Measurements from ENCODE around the gene BICC1.

BICC1 gene

GRCh38 chr10:58820386-58820785 is 307.7 kb downstream of the BICC1 start:
- peak overlapping the region; percentile 49; the same call in 1 of the 2 replicates for H3K4me3 ChIP-seq (ENCODE audit: low read depth, low read length)
- H3K4me1 ChIP-seq (ENCODE audit: control insufficient read depth, insufficient read depth, low read length, unreplicated experiment) = peaks cover 49% of the 10 kb centered on the region
- no peaks in the 10 kb centered on the region for H3K79me2 ChIP-seq (ENCODE audit: control insufficient read depth, insufficient read depth, low read length, unreplicated experiment)
- no peaks in the 10 kb centered on the region for H3K27me3 ChIP-seq (ENCODE audit: insufficient read depth, low read length)
- peak overlapping the region; percentile 79 for H3K27ac ChIP-seq (ENCODE audit: low read depth, low read length)
- no peaks in the 10 kb centered on the region for H3K36me3 ChIP-seq (ENCODE audit: insufficient read depth, low read length)
- no peak overlapping the region for H2AFZ ChIP-seq (ENCODE audit: low read length, unreplicated experiment)

- Histone ChIP-seq H3K4me1 (ENCODE audit: control insufficient read depth, insufficient read depth, low read length, unreplicated experiment) (peaks cover 49% of the 10 kb centered on the region), H3K27ac (ENCODE audit: low read depth, low read length) (peak overlapping the region; percentile 79), H3K4me3 (ENCODE audit: low read depth, low read length) (peak overlapping the region; percentile 49; the same call in 1 of the 2 replicates), H3K36me3 (ENCODE audit: insufficient read depth, low read length) (no peaks in the 10 kb centered on the region), H3K27me3 (ENCODE audit: insufficient read depth, low read length) (no peaks in the 10 kb centered on the region), H2AFZ (ENCODE audit: low read length, unreplicated experiment) (no peak overlapping the region), H3K79me2 (ENCODE audit: control insufficient read depth, insufficient read depth, low read length, unreplicated experiment) (no peaks in the 10 kb centered on the region)
Measured at GRCh38 chr10:58820861-58821751, 308.4 kb downstream of the BICC1 start.

- Histone ChIP-seq H3K4me3 (ENCODE audit: low read depth, low read length) (peak overlapping the region; percentile 49; the same call in 1 of the 2 replicates), H3K4me1 (ENCODE audit: control insufficient read depth, insufficient read depth, low read length, unreplicated experiment) (peaks cover 49% of the 10 kb centered on the region), H2AFZ (ENCODE audit: low read length, unreplicated experiment) (no peak overlapping the region), H3K36me3 (ENCODE audit: insufficient read depth, low read length) (no peaks in the 10 kb centered on the region), H3K79me2 (ENCODE audit: control insufficient read depth, insufficient read depth, low read length, unreplicated experiment) (no peaks in the 10 kb centered on the region), H3K27ac (ENCODE audit: low read depth, low read length) (peak overlapping the region; percentile 79), H3K27me3 (ENCODE audit: insufficient read depth, low read length) (no peaks in the 10 kb centered on the region)
Measured at GRCh38 chr10:58821752-58822056, 309.0 kb downstream of the BICC1 start.

- no peak overlapping the region for H3K27ac ChIP-seq (ENCODE audit: low read depth, low read length)
- H2AFZ ChIP-seq (ENCODE audit: low read length, unreplicated experiment) = no peak overlapping the region
- H3K4me3 ChIP-seq (ENCODE audit: low read depth, low read length) = no peak overlapping the region
- H3K4me1 ChIP-seq (ENCODE audit: control insufficient read depth, insufficient read depth, low read length, unreplicated experiment) = peaks cover 29% of the 10 kb centered on the region
- H3K27me3 ChIP-seq (ENCODE audit: insufficient read depth, low read length) = no peaks in the 10 kb centered on the region
- no peaks in the 10 kb centered on the region for H3K36me3 ChIP-seq (ENCODE audit: insufficient read depth, low read length)
- no peaks in the 10 kb centered on the region for H3K79me2 ChIP-seq (ENCODE audit: control insufficient read depth, insufficient read depth, low read length, unreplicated experiment)
Measured at GRCh38 chr10:58823983-58824382, 311.3 kb downstream of the BICC1 start.

GRCh38 chr10:58824396-58824795 is 311.7 kb downstream of the BICC1 start:
- Histone ChIP-seq H3K27me3 (ENCODE audit: insufficient read depth, low read length) (no peaks in the 10 kb centered on the region), H3K27ac (ENCODE audit: low read depth, low read length) (no peak overlapping the region), H3K4me1 (ENCODE audit: control insufficient read depth, insufficient read depth, low read length, unreplicated experiment) (peaks cover 25% of the 10 kb centered on the region), H3K79me2 (ENCODE audit: control insufficient read depth, insufficient read depth, low read length, unreplicated experiment) (no peaks in the 10 kb centered on the region), H3K4me3 (ENCODE audit: low read depth, low read length) (no peak overlapping the region), H3K36me3 (ENCODE audit: insufficient read depth, low read length) (no peaks in the 10 kb centered on the region), H2AFZ (ENCODE audit: low read length, unreplicated experiment) (no peak overlapping the region)

- Histone ChIP-seq H3K27me3 (ENCODE audit: insufficient read depth, low read length) (no peaks in the 10 kb centered on the region), H3K27ac (ENCODE audit: low read depth, low read length) (no peak overlapping the region), H3K4me3 (ENCODE audit: low read depth, low read length) (no peak overlapping the region), H3K4me1 (ENCODE audit: control insufficient read depth, insufficient read depth, low read length, unreplicated experiment) (peaks cover 2% of the 10 kb centered on the region), H3K79me2 (ENCODE audit: control insufficient read depth, insufficient read depth, low read length, unreplicated experiment) (no peaks in the 10 kb centered on the region), H3K36me3 (ENCODE audit: insufficient read depth, low read length) (no peaks in the 10 kb centered on the region), H2AFZ (ENCODE audit: low read length, unreplicated experiment) (no peak overlapping the region)
Measured at GRCh38 chr10:58826694-58827093, 314.0 kb downstream of the BICC1 start.

GRCh38 chr10:58827381-58827780 is 314.7 kb downstream of the BICC1 start:
- Histone ChIP-seq H3K27ac (ENCODE audit: low read depth, low read length) (no peak overlapping the region), H3K4me1 (ENCODE audit: control insufficient read depth, insufficient read depth, low read length, unreplicated experiment) (no peaks in the 10 kb centered on the region), H3K4me3 (ENCODE audit: low read depth, low read length) (no peak overlapping the region), H2AFZ (ENCODE audit: low read length, unreplicated experiment) (no peak overlapping the region), H3K36me3 (ENCODE audit: insufficient read depth, low read length) (no peaks in the 10 kb centered on the region), H3K27me3 (ENCODE audit: insufficient read depth, low read length) (no peaks in the 10 kb centered on the region), H3K79me2 (ENCODE audit: control insufficient read depth, insufficient read depth, low read length, unreplicated experiment) (no peaks in the 10 kb centered on the region)

GRCh38 chr10:58829839-58830238 is 317.2 kb downstream of the BICC1 start:
- H3K4me3 ChIP-seq (ENCODE audit: low read depth, low read length) = no peak overlapping the region

GRCh38 chr10:58830697-58831096 is 318.0 kb downstream of the BICC1 start:
- Histone ChIP-seq H3K79me2 (ENCODE audit: control insufficient read depth, insufficient read depth, low read length, unreplicated experiment) (no peaks in the 10 kb centered on the region), H3K27ac (ENCODE audit: low read depth, low read length) (no peak overlapping the region), H3K4me3 (ENCODE audit: low read depth, low read length) (no peak overlapping the region), H3K4me1 (ENCODE audit: control insufficient read depth, insufficient read depth, low read length, unreplicated experiment) (no peaks in the 10 kb centered on the region), H3K36me3 (ENCODE audit: insufficient read depth, low read length) (no peaks in the 10 kb centered on the region), H2AFZ (ENCODE audit: low read length, unreplicated experiment) (no peak overlapping the region), H3K27me3 (ENCODE audit: insufficient read depth, low read length) (no peaks in the 10 kb centered on the region)

More at GRCh38 chr10:58829839-58830238, 317.2 kb downstream of the BICC1 start:
- no peaks in the 10 kb centered on the region for H3K27me3 ChIP-seq (ENCODE audit: insufficient read depth, low read length)
- no peaks in the 10 kb centered on the region for H3K4me1 ChIP-seq (ENCODE audit: control insufficient read depth, insufficient read depth, low read length, unreplicated experiment)
- no peak overlapping the region for H3K27ac ChIP-seq (ENCODE audit: low read depth, low read length)
- H3K36me3 ChIP-seq (ENCODE audit: insufficient read depth, low read length) = no peaks in the 10 kb centered on the region
- no peaks in the 10 kb centered on the region for H3K79me2 ChIP-seq (ENCODE audit: control insufficient read depth, insufficient read depth, low read length, unreplicated experiment)
- no peak overlapping the region for H2AFZ ChIP-seq (ENCODE audit: low read length, unreplicated experiment)

GRCh38 chr10:58833771-58834561 is 321.3 kb downstream of the BICC1 start:
- Histone ChIP-seq H2AFZ (ENCODE audit: low read length, unreplicated experiment) (no peak overlapping the region), H3K79me2 (ENCODE audit: control insufficient read depth, insufficient read depth, low read length, unreplicated experiment) (no peaks in the 10 kb centered on the region), H3K27me3 (ENCODE audit: insufficient read depth, low read length) (no peaks in the 10 kb centered on the region), H3K4me3 (ENCODE audit: low read depth, low read length) (no peak overlapping the region), H3K4me1 (ENCODE audit: control insufficient read depth, insufficient read depth, low read length, unreplicated experiment) (no peaks in the 10 kb centered on the region), H3K27ac (ENCODE audit: low read depth, low read length) (no peak overlapping the region), H3K36me3 (ENCODE audit: insufficient read depth, low read length) (no peaks in the 10 kb centered on the region)
